ENCODE measurements around the gene ASB5.

Gene ASB5

GRCh38 chr4:176189891-176190795 is 78.9 kb downstream of the ASB5 start:
- Mint-ChIP-seq H3K4me1 (ENCODE audit: low read depth) (peaks cover 10% of the 10 kb centered on the region), H3K9me3 (no peaks in the 10 kb centered on the region), H3K27ac (no peak overlapping the region), H3K27me3 (peaks cover 2% of the 10 kb centered on the region), H3K36me3 (ENCODE audit: low read depth) (peaks cover 1% of the 10 kb centered on the region), H3K4me3 (no peak overlapping the region)
- intact Hi-C loops (cut with micrococcal nuclease): loop anchor here (5.0 kb wide), 1 partner anchor 123 kb away; the partner anchor contains the start of gene WDR17

- no peaks in the 10 kb centered on the region for H3K36me3 Mint-ChIP-seq (ENCODE audit: low read depth)
- no peak overlapping the region for H3K4me3 Mint-ChIP-seq
- no peak overlapping the region for H3K27ac Mint-ChIP-seq
- H3K27me3 Mint-ChIP-seq: no peaks in the 10 kb centered on the region
- H3K9me3 Mint-ChIP-seq: no peaks in the 10 kb centered on the region
- intact Hi-C loops (cut with micrococcal nuclease): no loop called here
- peaks cover 8% of the 10 kb centered on the region for H3K4me1 Mint-ChIP-seq (ENCODE audit: low read depth)
Observed at GRCh38 chr4:176188654-176189053, 80.4 kb downstream of the ASB5 start.

- intact Hi-C loops (cut with micrococcal nuclease): no loop called here
- Mint-ChIP-seq H3K4me3 (no peak overlapping the region), H3K27ac (no peak overlapping the region), H3K9me3 (no peaks in the 10 kb centered on the region), H3K36me3 (ENCODE audit: low read depth) (no peaks in the 10 kb centered on the region), H3K27me3 (no peaks in the 10 kb centered on the region), H3K4me1 (ENCODE audit: low read depth) (peaks cover 8% of the 10 kb centered on the region)
Observed at GRCh38 chr4:176187624-176188023, 81.4 kb downstream of the ASB5 start.

- Mint-ChIP-seq H3K36me3 (ENCODE audit: low read depth) (no peaks in the 10 kb centered on the region), H3K4me1 (ENCODE audit: low read depth) (peaks cover 8% of the 10 kb centered on the region), H3K27ac (no peak overlapping the region), H3K9me3 (no peaks in the 10 kb centered on the region), H3K4me3 (no peak overlapping the region), H3K27me3 (no peaks in the 10 kb centered on the region)
- intact Hi-C loops (cut with micrococcal nuclease): no loop called here
Observed at GRCh38 chr4:176186671-176187395, 82.2 kb downstream of the ASB5 start.

- H3K4me3 Mint-ChIP-seq: no peak overlapping the region
- peaks cover 8% of the 10 kb centered on the region for H3K4me1 Mint-ChIP-seq (ENCODE audit: low read depth)
- no peaks in the 10 kb centered on the region for H3K36me3 Mint-ChIP-seq (ENCODE audit: low read depth)
- H3K9me3 Mint-ChIP-seq: no peaks in the 10 kb centered on the region
- intact Hi-C loops (cut with micrococcal nuclease): no loop called here
- no peak overlapping the region for H3K27ac Mint-ChIP-seq
- H3K27me3 Mint-ChIP-seq: no peaks in the 10 kb centered on the region
Observed at GRCh38 chr4:176186067-176186466, 83.0 kb downstream of the ASB5 start.

- no peaks in the 10 kb centered on the region for H3K9me3 Mint-ChIP-seq
- no peak overlapping the region for H3K4me3 Mint-ChIP-seq
- H3K4me1 Mint-ChIP-seq (ENCODE audit: low read depth): peaks cover 8% of the 10 kb centered on the region
- no peaks in the 10 kb centered on the region for H3K36me3 Mint-ChIP-seq (ENCODE audit: low read depth)
- no peak overlapping the region for H3K27ac Mint-ChIP-seq
- intact Hi-C loops (cut with micrococcal nuclease): no loop called here
- no peaks in the 10 kb centered on the region for H3K27me3 Mint-ChIP-seq
Observed at GRCh38 chr4:176185051-176185450, 84.0 kb downstream of the ASB5 start.
